HEK293 (cell line): ENCODE data around the gene BCL7C.

Experiments
- CTCF ChIA-PET: fragments of 350-600 bp; formaldehyde crosslinking; extraction: SDS; loops from one replicate; lab custom pipeline; 2021; ENCODE audit warnings: antibody characterized with exemption; lab: Yijun Ruan, JAX
- POLR2A ChIA-PET: fragments of 300-600 bp; formaldehyde crosslinking; extraction: SDS; loops from one replicate; lab custom pipeline; 2020; ENCODE audit warnings: antibody characterized with exemption, inconsistent platforms; lab: Yijun Ruan, JAX
- H3K27ac ChIP-seq: fragments of 200-500 bp; sonication (Bioruptor generic); 2 replicates; pipeline ENCODE4 v1.5.1; 2014; ENCODE audit warnings: low read depth, low read length, control low read depth, inconsistent platforms; ENCODE audit errors: extremely low read depth
- H3K36me3 ChIP-seq, 2 experiments: fragments of 200-500 bp in 1 of 2; sonication (Bioruptor generic) in 1 of 2; 1 replicate in 1 of 2; 2 replicates in 1 of 2; pipeline ENCODE4 v1.5.1; 2014 to 2017; ENCODE audit warnings: inconsistent platforms in 2 of 2, low read length in 2 of 2; ENCODE audit not compliant: control insufficient read depth in 2 of 2, insufficient read depth in 1 of 2
- H3K4me1 ChIP-seq: fragments of 200-500 bp; sonication (Bioruptor generic); 2 replicates; pipeline ENCODE4 v1.5.1; 2014; ENCODE audit warnings: mild to moderate bottlenecking, low read length, inconsistent platforms; ENCODE audit not compliant: control insufficient read depth, insufficient read depth
- H3K4me3 ChIP-seq: 2 replicates; pipeline ENCODE4 v1.5.1; 2011; ENCODE audit warnings: low read depth, mild to moderate bottlenecking, control low read depth, low read length, moderate library complexity
- H3K9me3 ChIP-seq: fragments of 200-500 bp; sonication (Bioruptor generic); 2 replicates; pipeline ENCODE4 v1.5.1; 2014; ENCODE audit warnings: low read depth, low read length, inconsistent platforms; ENCODE audit not compliant: control insufficient read depth, insufficient read depth
- BCL6B ChIP-seq: fragments of 450-650 bp; formaldehyde crosslinking; IDR thresholded peaks from 2 replicates; pipeline ENCODE4 v1.5.1; 2017; ENCODE audit warnings: missing biosample characterization, missing genetic modification characterization
- GLIS1 ChIP-seq: fragments of 450-650 bp; formaldehyde crosslinking; IDR thresholded peaks from 2 replicates; pipeline ENCODE4 v1.5.1; 2016; ENCODE audit warnings: missing biosample characterization, missing genetic modification characterization
- KLF9 ChIP-seq: fragments of 450-650 bp; formaldehyde crosslinking; IDR thresholded peaks from 2 replicates; pipeline ENCODE4 v1.5.1; 2016; ENCODE audit warnings: missing biosample characterization, missing genetic modification characterization, low read depth
- PRDM1 ChIP-seq: fragments of 450-650 bp; formaldehyde crosslinking; IDR thresholded peaks from 2 replicates; pipeline ENCODE4; 2016; ENCODE audit warnings: missing biosample characterization, missing genetic modification characterization
- PRDM6 ChIP-seq: fragments of 450-650 bp; formaldehyde crosslinking; IDR thresholded peaks from 2 replicates; pipeline ENCODE4 v1.5.1; 2017; ENCODE audit warnings: missing biosample characterization, missing genetic modification characterization
- YY1 ChIP-seq: fragments of 450-650 bp; formaldehyde crosslinking; IDR thresholded peaks from 2 replicates; pipeline ENCODE4 v1.5.1; 2018; ENCODE audit warnings: missing biosample characterization, missing genetic modification characterization
- ZBTB1 ChIP-seq: fragments of 450-650 bp; formaldehyde crosslinking; IDR thresholded peaks from 2 replicates; pipeline ENCODE4 v1.5.1; 2016; ENCODE audit warnings: missing biosample characterization, missing genetic modification characterization
- ZBTB10 ChIP-seq: fragments of 450-650 bp; formaldehyde crosslinking; IDR thresholded peaks from 2 replicates; pipeline ENCODE4 v1.5.1; 2016; ENCODE audit warnings: missing biosample characterization, missing genetic modification characterization
- ZBTB21 ChIP-seq: fragments of 450-650 bp; formaldehyde crosslinking; IDR thresholded peaks from 2 replicates; pipeline ENCODE4 v1.5.1; 2017; ENCODE audit warnings: missing biosample characterization, missing genetic modification characterization
- ZEB2 ChIP-seq: fragments of 450-650 bp; formaldehyde crosslinking; IDR thresholded peaks from 2 replicates; pipeline ENCODE4 v1.5.1; 2016; ENCODE audit warnings: missing biosample characterization, missing genetic modification characterization
- ZFHX2 ChIP-seq: fragments of 450-650 bp; formaldehyde crosslinking; conservative IDR thresholded peaks from 2 replicates; pipeline ENCODE4 v1.5.1; 2016; ENCODE audit warnings: missing biosample characterization, missing genetic modification characterization
- ZNF138 ChIP-seq: fragments of 450-650 bp; formaldehyde crosslinking; IDR thresholded peaks from 2 replicates; pipeline ENCODE4 v1.5.1; 2016; ENCODE audit warnings: missing biosample characterization, missing genetic modification characterization, borderline replicate concordance
- ZNF174 ChIP-seq: fragments of 450-650 bp; formaldehyde crosslinking; IDR thresholded peaks from 2 replicates; pipeline ENCODE4 v1.5.0; 2017; ENCODE audit warnings: missing biosample characterization, mild to moderate bottlenecking, missing genetic modification characterization
- ZNF24 ChIP-seq: fragments of 450-650 bp; formaldehyde crosslinking; IDR thresholded peaks from 2 replicates; pipeline ENCODE4 v1.5.1; 2016; ENCODE audit warnings: missing biosample characterization, missing genetic modification characterization
- ZNF341 ChIP-seq: fragments of 450-650 bp; formaldehyde crosslinking; IDR thresholded peaks from 2 replicates; pipeline ENCODE4; 2016; ENCODE audit warnings: low read depth, missing biosample characterization, missing genetic modification characterization
- ZNF362 ChIP-seq: fragments of 450-650 bp; formaldehyde crosslinking; IDR thresholded peaks from 2 replicates; pipeline ENCODE4 v1.5.1; 2016; ENCODE audit warnings: missing biosample characterization, missing genetic modification characterization
- ZNF518A ChIP-seq: fragments of 450-650 bp; formaldehyde crosslinking; conservative IDR thresholded peaks from 2 replicates; pipeline ENCODE4 v1.5.1; 2016; ENCODE audit warnings: low read depth, missing biosample characterization, missing genetic modification characterization
- ZNF560 ChIP-seq: fragments of 450-650 bp; formaldehyde crosslinking; IDR thresholded peaks from 2 replicates; pipeline ENCODE4 v1.5.1; 2017; ENCODE audit warnings: missing biosample characterization, missing genetic modification characterization, borderline replicate concordance
- ZNF654 ChIP-seq: fragments of 450-650 bp; formaldehyde crosslinking; IDR thresholded peaks from 2 replicates; pipeline ENCODE4 v1.5.1; 2016; ENCODE audit warnings: low read depth, missing biosample characterization, missing genetic modification characterization
- ZNF660 ChIP-seq: fragments of 450-650 bp; IDR thresholded peaks from 2 replicates; pipeline ENCODE4 v1.5.1; 2018; ENCODE audit warnings: missing biosample characterization, mild to moderate bottlenecking, missing genetic modification characterization
- ZNF664 ChIP-seq: fragments of 450-650 bp; formaldehyde crosslinking; IDR thresholded peaks from 2 replicates; pipeline ENCODE4 v1.5.1; 2016; ENCODE audit warnings: missing biosample characterization, missing genetic modification characterization
- ZNF707 ChIP-seq: fragments of 450-650 bp; formaldehyde crosslinking; IDR thresholded peaks from 2 replicates; pipeline ENCODE4 v1.5.1; 2016; ENCODE audit warnings: missing biosample characterization, missing genetic modification characterization
- ZNF76 ChIP-seq: fragments of 450-650 bp; formaldehyde crosslinking; IDR thresholded peaks from 2 replicates; pipeline ENCODE4; 2016; ENCODE audit warnings: low read depth, missing biosample characterization, missing genetic modification characterization, borderline replicate concordance
- ZSCAN5A ChIP-seq: fragments of 450-650 bp; formaldehyde crosslinking; IDR thresholded peaks from 2 replicates; pipeline ENCODE4 v1.5.1; 2016; ENCODE audit warnings: missing biosample characterization, missing genetic modification characterization

The BCL7C gene

GRCh38 chr16:30922960-30923535 is 29.2 kb upstream of the BCL7C start:
- ChIA-PET POLR2A (interaction anchor here (0.6 to 1.3 kb wide), 8 partner anchors 19 to 175 kb away, joined by 3 to 4 read pairs (median 3); partner anchors contain the start of gene PHKG2), CTCF (interaction anchor here (0.8 kb wide), 1 partner anchor 31 kb away, joined by 3 read pairs; no protein-coding TSS in a partner anchor)
- H3K4me3 ChIP-seq = peak overlapping the region; percentile 68
- H3K9me3 ChIP-seq = no peaks in the 10 kb centered on the region
- H3K27ac ChIP-seq = peak overlapping the region; percentile 60
- H3K4me1 ChIP-seq = no peaks in the 10 kb centered on the region
- H3K36me3 ChIP-seq = peaks cover 0 to 31% of the 10 kb centered on the region in 2 experiments; a peak in 1 of 3 replicates
- no peak for TF ChIP-seq ZNF518A
- no peak for TF ChIP-seq ZNF707
- TF ChIP-seq ZEB2 (tag by site-specific recombination) = peak; percentile 99
- TF ChIP-seq PRDM6 = no peak
- TF ChIP-seq PRDM1 (tag by site-specific recombination) = peak; percentile 35; the same call in 1 of the 2 replicates
- TF ChIP-seq ZNF362 (tag by site-specific recombination) = no peak
- TF ChIP-seq ZNF76 (tag by site-specific recombination) = peak; percentile 100
- TF ChIP-seq ZNF24 (tag by site-specific recombination) = peak; percentile 60; the same call in 1 of the 2 replicates
- no peak for TF ChIP-seq ZNF654 (tag by site-specific recombination)
- peak; percentile 99 for TF ChIP-seq KLF9 (tag by site-specific recombination)
- TF ChIP-seq ZNF341 (tag by site-specific recombination) = peak; percentile 56
- TF ChIP-seq ZNF138 (tag by site-specific recombination) = no peak
- no peak for TF ChIP-seq ZSCAN5A (tag by site-specific recombination)
- no peak for TF ChIP-seq ZNF560 (tag by site-specific recombination)
- TF ChIP-seq ZBTB1 (tag by site-specific recombination) = 0 out of 2 replicates have a peak, but pooled peaks have one; percentile 68
- TF ChIP-seq ZNF174 (tag by site-specific recombination) = no peak
- peak; percentile 98 for TF ChIP-seq YY1
- no peak for TF ChIP-seq ZBTB10
- peak; percentile 93 for TF ChIP-seq ZFHX2 (tag by site-specific recombination)
- TF ChIP-seq ZNF660 (tag by site-specific recombination) = no peak; the same call in 1 of the 2 replicates
- no peak for TF ChIP-seq GLIS1
- no peak; the same call in none of the 2 replicates for TF ChIP-seq ZBTB21
- no peak for TF ChIP-seq ZNF664
- TF ChIP-seq BCL6B (tag by site-specific recombination) = peak; percentile 91
